GM19397 (cell line): ENCODE results near the gene PRR33.
"Not testable (repeated sequence)": the region's sequence is repeated elsewhere in the genome, so short reads cannot be mapped to it uniquely, and the experiment has no call there.

Experiments used
- ATAC-seq: cut with Tn5 transposase; IDR thresholded peaks from one replicate; pipeline ENCODE4 v1.9.1; 2021; ENCODE audit warnings: mild to moderate bottlenecking, moderate library complexity; ENCODE audit not compliant: unreplicated experiment

Gene PRR33

DNA sequence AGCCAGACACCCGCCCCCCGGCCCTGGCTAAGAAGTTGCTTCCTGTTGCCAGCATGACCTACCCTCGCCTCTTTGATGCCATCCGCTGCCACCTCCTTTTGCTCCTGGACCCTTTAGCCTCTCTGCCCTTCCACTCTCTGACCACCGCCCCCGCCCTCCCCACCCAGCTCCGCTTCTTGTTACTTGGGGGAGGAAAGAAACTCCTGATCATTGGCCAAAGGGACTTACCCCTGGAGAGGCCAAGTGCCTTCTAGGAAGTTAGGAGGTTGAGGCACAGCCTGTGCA, at the start of gene PRR33:
PRR33 (minus strand) TSS at position 65 of the 285 bp plus-strand sequence. CDS start 1,311 bp downstream, outside the sequence.
- ATAC-seq: no peak

DNA sequence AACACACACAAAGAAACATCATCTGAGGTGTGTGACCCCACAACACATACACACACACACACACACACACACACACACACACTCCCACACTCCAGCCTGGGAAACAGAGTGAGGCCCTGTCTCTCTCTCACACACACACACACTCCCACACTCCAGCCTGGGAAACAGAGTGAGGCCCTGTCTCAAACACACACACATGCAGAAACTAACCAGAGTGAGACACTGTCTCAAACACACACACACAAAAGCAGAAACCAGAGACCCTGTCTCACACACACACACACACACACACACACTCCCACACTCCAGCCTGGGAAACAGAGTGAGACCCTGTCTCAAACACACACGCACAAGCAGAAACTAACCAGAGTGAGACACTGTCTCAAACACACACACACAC, 48.1 kb upstream of the PRR33 start:
- ATAC-seq: not testable (repeated sequence)

DNA sequence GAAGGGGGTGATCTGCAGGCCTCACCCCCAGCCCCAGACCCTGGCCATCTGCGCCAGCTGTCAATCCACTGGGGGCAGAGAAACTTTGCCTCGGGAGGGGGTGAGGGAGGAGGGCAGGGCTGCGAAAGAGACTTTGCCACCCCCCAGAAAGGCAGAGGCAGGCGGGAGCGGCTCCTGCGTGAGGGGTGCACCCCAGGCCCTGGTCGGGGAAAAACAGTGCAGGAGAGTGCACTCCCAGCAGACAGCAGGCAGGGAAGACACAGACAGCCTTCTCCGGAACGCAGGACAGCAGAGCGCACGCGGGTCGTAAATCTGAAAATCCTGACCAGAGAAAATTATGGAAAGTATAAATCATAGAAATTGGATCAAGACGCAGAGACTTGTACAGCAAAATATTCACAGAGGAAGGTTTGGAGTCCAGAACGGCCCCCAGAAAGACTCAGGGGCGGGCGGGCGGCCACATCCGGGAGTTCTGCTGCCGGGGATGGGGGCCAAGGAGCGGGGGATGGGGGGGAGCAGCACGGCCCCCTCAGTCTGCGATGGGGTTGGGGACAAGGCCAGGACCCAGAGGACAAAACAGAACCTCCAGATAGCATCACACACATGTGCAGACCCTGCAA, 47.4 kb upstream of the PRR33 start:
- ATAC-seq: no peak

DNA sequence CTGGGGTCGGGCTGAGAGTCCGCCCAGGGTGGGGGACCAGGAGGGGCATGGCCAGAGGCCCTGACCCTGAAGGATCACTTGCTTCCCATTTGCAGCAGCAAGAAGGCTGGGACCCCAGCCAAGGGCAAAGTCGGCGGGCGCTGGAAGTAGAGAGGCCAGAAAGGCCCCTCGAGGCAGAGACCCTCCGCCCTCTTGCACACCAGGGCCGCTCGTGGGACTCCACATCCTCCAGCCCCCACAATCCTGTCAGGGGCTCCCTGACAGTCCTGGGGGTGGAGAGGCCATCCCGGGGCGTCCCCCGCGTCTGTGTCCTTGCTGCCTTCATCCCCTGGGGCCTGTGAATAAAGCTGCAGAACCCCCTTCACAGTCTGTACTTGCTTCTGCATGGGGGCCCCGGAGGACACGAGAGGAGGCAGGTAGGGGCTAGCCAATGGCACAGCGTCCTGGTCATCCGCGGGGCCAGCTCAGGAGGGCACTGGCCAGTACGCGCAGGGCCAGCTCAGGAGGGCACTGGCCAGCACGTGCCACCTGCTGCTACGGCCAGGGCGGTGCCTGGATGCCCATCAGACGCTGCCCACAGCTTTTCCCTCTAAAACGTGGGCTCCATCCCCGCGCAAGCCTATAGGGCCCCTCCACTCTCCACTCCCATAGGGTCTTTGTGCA, 46.8 kb upstream of the PRR33 start:
- ATAC-seq: no peak

DNA sequence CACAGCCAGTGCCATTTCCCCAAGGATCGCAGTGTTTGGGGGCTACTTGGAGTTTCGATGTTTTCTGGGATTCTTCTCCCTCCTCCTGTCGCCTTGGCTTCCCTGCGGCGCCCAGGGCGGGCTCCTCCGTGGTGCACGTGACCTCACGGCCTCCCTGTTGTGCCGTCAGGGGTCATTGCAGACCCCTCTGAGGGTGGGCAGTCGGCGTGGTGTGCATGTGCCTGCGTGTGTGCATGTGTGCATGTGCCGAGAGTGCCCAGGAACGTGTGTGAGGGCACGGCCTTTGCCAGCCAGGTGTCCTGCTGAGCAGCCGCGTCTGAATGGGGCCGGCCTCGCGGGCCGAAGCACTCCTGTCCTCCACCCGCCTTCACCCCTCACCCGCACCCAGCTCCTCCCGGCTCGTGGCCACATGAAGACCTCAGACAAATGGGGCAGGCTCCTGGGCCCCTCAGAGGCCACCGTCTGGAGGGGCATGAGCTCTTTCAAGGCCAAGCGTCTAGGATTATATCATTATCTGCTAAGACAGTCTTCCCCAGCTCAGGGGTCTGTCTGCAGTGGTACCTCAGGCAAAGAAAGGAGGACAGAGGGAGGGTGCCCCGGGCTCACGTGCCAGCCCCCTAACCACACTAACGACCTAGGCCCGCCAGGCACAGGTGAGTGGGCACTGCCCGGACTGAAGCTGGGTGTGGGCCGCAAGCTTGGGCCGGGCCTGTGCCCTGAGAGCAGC, 46.1 kb upstream of the PRR33 start:
- ATAC-seq: no peak

DNA sequence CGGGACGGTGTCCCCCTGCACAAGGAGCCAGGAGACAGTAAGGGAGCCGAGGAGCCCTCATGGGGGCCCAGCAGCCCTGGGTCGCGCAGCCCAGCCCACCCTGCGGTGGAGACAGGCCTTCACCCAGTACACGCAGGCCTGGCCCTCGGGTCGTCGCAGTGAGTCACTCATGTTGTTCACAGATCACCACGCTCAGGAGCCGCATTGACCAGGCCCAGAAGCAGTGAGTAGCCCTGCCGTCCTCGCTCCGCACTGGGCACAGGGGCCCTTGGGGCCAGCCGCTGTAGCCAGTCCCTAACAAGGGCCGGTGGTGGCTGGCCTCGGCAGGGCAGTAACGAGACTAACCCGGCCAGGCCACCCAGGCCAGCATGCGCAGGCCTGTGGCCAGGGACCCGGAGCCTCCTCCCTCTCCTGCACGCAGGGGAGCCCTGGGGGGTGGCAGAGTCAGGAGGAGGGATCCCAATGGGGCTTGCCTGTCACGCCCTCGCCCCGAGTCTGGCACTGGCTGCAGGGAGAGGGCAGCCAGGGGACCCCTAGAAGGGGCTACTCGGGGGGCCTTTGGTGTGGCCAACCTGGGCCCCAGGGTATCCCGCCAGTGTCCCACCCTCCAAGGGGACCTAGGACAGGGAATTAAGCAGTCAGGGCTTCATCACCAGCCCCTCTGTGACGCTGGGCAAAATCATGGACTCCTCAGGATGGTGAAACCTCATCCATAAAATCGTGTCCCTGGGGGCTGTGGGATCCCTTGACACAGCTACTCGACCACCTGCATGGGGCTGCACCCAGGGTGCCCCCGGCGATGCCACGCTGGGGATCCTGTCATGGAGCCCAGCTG, 45.3 kb upstream of the PRR33 start:
- no peak for ATAC-seq

DNA sequence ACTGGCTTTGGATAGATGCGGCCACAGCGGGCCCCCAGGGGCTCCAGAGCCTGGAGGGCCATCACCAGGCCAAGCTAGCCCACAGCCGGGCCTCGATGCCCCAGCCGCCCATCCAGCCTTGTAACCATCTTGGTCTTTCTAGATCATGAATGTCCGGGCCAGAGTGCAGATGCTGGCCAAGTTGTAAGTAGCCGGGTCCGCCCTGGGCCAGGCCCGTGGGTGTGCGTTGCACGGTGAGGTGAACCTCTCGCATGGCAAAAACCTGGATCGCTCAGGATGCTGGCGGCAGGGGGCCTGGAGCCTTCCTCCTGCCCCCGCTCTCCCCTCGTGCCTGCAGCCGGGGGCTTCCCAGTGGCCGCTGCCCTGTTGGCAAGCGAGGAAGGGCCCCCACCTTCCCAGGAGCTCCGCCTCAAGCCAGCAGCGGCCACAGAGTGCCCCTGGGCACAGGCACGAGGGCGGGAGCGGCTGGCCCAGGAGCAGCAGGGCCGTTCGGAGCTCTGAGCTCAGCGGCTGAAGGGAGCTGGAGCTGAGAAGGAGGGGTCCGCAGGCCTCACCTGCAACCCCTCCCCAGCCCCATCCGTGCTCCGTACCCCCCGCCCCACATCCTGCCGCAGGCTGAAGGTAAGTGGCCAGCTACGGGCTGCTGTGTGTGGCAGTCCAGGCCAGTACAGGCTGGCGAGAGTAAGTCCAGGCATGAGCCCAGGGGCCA, 44.5 kb upstream of the PRR33 start:
- no peak for ATAC-seq

DNA sequence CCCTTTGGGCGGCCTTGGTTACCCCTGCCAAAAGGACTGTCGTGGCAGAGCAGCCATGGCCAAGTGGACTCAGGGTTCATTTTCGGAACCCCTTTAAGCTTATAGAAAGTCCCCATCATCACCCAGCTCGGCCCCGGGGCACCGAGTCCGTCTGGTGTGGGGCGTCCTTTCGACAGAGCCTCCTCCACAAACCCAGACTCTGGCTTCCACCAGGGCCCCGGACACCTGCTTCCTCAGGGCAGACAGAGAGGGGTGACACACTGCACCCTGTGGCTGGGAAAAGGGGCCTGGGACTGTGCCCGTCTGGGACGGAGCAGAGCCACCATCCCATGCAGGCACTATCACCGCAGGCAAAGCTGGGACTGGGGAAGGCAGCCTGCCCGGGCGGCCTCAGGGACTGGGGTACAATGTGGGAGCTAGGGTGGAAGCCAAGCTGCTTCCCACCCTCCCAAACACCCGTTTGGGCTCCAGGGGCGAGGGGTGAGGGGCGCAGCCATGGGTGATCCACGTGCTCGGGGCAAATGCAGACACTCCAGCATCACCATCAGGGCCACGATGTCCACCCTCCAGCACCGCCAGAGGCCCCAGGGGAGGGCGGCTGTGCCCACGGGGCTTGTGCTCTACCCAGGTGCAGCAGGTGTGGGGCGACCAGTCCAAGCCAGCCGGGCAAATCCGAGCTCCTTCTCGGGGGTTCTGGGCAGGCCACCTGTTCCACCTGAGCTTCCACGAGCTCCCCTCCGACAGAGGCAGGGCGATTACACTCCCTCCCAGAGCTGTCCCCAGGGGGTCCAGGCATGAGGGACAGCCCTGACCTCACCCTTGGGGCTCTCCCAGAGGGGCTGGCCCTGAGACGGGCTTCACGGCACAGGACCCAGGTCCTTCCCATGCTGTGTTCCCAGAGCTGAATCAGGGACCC, 43.7 kb upstream of the PRR33 start:
- ATAC-seq: no peak

DNA sequence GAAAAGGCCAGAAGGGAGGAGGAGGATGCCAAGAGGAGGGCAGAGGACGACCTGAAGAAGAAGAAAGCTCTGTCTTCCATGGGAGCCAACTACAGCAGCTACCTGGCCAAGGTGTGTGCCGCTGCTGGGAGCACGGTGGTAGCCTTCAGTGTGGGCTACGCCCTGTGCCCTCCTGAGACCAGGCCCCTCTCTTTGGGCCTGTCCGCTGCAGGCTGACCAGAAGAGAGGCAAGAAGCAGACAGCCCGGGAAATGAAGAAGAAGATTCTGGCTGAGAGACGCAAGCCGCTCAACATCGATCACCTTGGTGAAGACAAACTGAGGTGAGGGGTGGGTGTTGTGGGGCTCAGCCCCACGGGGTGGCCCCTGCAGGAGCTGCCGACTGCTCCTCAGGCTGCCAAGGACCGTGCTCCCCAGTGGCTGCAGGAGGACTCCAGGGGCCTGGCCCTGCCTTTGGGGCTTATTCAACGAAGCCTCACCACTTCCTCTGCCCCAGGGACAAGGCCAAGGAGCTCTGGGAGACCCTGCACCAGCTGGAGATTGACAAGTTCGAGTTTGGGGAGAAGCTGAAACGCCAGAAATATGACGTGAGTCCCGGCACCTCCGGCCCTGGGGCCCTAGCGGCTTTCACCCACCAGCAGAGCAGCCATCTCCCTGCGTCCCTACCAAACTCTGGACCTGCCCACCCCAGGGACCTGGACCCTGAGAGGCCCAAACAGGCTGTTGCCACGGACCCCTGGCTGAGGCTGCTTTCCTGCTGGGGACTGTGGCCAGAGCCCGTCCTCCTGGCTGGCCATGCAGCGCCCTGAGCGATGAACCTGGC, 42.9 kb upstream of the PRR33 start:
- no peak for ATAC-seq

DNA sequence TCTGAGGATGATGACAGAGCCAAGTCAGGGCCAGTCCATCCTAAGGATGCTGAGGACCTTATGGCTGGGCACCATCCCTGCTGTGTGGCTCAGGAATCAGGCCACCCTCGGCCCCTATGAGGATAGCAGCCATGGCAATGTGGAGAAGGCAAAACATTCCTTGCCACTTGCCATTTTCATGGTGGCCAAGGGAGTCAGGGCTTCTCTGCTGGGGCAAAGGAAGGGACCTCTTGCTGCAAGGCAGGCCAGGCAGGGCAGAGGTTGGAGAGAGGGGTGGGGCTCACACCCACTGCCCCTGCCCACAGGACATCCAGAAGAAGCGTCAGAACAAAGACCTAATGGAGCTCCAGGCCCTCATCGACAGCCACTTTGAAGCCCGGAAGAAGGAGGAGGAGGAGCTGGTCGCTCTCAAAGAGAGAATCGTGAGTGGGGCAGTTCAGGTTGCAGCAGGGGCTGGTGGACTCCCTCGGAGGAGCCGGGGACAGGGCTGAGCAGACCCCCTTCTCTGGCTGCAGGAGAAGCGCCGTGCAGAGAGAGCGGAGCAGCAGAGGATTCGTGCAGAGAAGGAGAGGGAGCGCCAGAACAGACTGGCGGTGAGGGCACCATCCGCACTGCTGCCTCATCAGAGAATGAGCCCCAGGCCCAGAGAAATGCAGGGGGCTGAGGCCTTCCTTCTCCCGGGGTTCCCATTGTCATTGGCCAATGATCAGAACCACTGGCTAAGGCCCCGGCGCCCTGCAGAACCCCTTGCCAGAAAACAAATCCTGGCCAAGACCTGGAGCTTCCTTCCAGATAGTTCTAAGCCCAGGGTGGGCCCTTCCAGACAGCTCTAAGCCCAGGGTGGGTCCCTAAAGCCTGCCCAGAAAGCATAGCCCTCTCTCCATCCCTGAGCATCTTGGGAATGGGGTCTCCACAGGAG, 42.0 kb upstream of the PRR33 start:
- ATAC-seq: no peak

DNA sequence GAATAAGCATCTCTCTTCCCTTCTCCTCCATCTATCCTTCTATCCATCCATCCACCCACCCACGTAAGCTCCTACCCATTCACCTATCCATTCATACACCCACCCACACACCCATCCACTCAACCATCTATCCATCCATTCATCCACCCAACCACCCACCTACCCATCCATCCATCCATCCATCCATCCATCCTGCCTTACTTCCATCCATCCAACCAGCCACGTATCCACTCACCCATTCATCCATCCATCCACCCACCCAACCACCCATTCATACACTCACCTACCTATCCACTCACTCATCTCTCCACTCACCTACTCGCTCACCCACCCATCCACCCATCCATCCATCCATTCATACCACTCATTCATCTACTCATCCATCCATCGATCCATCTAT, 41.0 kb upstream of the PRR33 start:
- ATAC-seq: no peak

DNA sequence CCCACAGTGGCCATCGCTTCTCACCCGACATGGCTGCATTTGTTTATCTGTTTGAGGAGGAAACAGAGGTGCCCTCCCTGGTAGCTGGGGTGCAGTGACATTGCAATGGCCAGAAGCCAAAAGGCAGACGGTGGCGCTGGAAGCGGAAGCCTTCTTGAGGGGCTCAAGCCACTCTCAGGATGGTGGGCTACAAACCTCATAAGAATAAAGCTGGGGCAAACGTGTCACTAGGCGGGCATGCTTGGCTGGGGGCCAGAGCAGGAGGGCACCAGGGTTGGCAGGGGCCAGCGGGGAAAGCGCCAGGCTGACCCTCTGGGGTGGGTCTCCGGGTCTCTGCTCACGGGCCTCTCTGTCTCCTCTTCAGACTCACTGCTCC, 40.4 kb upstream of the PRR33 start:
- ATAC-seq: no peak

DNA sequence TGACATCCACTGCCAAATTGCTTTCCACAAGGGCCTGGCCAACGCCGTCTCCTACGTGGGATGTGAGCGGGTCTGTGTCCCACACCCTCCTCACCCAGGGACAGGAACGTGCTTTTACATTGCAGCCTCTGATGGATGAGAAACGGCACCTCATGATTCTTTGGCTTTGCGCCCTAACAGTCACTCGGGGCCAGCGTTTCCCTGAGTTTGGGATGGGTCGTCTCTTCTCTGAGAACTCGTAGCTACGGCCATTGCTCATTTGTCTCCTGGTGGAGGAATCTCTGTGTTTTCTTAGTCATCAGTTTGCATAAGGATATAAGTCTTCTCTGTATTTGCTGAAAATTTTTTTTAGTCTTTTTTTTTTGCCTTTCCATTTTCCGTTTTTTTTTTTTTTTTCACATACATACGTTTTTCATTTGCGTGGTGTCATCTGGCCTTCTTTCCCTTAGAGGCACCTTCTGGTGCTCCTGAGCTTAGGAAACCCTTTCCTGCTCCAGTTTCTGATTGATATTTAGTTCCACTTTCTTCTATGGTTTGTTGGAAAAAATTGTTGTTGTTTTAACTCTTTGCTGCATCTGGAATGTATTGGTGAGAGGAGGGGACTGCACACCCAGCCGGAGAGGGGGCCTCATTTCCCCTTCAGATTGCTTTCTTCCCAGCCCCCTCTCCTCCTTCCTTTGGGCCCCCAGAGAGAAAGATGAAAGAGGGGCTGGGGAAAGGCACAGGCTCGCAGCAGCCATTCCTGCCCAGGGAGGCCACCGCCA, 39.8 kb upstream of the PRR33 start:
- ATAC-seq: no peak

DNA sequence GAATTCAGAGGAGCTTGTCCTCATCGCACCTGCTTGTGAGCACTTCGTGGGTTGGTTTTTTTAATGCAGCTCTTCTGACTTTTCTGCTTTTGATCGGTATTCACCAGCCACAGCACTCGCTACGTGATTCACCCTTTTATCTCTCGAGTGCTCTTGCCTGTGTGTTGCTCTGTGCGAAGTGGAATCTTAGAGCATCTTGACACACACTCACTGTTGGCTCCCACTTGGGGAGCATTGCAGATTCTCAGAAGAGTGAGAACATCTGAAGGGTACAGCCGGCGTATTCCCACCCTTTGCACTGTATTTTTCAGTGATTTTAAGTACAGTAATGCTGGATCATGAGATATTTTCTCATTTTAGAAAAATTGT, 38.8 kb upstream of the PRR33 start:
- no peak for ATAC-seq

DNA sequence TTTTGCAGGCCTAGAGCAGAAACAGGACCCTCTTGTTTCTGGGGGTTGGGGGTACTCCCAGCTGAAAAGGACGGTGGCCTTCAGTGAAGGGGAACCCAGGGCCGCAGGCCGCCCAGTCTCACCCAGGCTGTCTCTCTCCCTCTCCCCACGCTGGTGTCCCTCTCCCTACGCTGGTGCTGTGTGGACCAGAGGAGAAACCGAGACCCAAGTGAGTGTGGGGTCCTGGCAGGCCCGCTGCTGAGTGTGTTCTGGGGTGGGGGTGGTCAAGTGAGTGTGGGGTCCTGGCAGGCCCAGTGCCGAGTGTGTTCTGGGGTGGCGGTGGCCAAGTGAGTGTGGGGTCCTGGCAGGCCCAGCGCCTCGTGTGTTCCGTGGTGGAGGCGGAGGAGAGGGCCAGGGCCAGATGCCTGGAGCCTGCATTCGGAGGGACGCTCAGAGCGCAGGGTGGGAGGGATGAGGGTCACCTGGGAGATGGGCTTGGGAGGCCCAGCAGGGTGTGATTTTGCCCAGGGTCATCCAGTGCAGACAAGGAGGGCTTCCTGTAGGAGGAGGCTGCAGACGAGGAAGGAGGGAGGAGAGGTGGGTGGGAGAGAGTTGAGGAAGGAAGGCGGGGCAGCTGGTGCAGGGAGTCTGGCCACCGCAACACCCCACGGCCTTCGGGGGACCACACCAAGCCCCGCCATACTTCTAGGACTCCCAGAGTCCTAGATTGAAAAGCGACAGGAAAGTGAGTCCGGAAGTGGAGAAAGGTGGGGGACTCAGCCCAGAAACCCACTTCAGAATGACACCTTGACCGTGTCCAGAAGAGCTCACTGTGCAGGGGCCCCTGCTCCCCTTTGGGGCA, 38.1 kb upstream of the PRR33 start:
- no peak for ATAC-seq

DNA sequence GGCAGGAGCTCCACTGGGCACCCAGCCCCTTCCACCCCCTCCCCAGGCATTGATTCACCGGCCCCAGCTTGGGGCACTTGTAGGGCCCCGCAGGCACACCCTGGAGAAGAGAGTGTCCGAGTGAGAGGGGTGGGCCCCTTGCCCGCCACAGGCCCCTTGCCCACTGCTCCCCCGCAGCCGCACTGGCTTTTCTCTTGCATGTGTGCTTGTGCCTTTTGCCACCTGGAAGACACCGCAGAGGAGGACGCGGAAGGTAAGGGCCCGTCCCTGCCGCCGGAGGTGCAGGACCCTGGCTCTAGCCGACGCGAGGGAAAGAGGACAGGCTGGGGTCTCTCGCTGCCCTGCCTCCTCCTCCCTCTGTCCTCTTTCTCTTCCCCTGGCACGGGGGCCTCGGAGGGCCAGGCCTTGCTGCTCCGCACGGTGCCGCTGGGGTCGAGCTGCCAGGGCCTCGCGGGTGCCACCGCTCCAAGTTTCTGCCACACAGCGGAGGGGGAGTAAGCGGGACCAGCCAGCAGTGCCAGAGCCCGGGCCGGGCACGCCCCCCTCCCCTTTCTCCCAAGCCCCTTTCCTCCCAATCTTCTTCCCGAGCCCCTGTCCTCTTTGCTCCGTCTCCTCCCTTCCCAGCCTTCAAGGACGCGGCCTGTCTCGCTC, 37.3 kb upstream of the PRR33 start:
- ATAC-seq: no peak
